Measurements from ENCODE around the gene TGFBR3.

The TGFBR3 gene

GRCh38 chr1:91630803-91631202, 255.1 kb downstream of the TGFBR3 start:
- Histone ChIP-seq H3K9ac (no peak overlapping the region), H3K79me2 (ENCODE audit: insufficient read depth, low read depth) (no peaks in the 10 kb centered on the region), H3K4me2 (no peak overlapping the region), H3K4me3 (IDR thresholded peaks at IDR 0.05; ENCODE audit: insufficient read depth, low read depth, low read length) (no peak overlapping the region), H3K27me3 (ENCODE audit: insufficient read depth, low read depth) (no peaks in the 10 kb centered on the region), H4K20me1 (ENCODE audit: insufficient read depth) (no peaks in the 10 kb centered on the region), H3K36me3 (ENCODE audit: insufficient read depth) (no peaks in the 10 kb centered on the region), H3K4me1 (ENCODE audit: low read depth, poor library complexity, severe bottlenecking) (no peaks in the 10 kb centered on the region), H3K27ac (no peak overlapping the region), H2AFZ (ENCODE audit: low read depth) (no peak overlapping the region)
- no peak for TF ChIP-seq CTCF (conservative IDR thresholded peaks at IDR 0.05; ENCODE audit: low read depth, low read length)
